GM21381 (cell line): ENCODE measurements around the gene TENT5C.
A peak's percentile ranks its signal among the peaks of the same experiment; 100 is the strongest.

Experiments
- ATAC-seq: cut with Tn5 transposase; IDR thresholded peaks from one replicate; pipeline ENCODE4 v1.9.1; 2021; ENCODE audit warnings: mild to moderate bottlenecking, moderate library complexity; ENCODE audit not compliant: unreplicated experiment

TENT5C gene

DNA sequence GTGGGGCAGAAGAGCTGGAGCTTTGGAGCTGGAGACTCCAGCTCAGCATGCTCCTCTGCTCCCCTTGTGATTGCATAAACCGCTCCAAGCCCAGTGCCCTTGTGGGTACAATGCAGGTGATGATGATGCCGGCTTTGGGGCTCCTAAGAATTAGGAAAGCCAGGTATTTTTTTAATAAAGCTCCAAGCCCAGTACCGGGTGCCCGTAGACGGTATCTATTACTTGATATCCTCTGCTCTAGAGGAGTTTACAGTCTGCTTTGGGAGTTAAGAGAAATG is 27.2 kb downstream of the TENT5C start:
- no peak for ATAC-seq

- no peak for ATAC-seq
Measured at GRCh38 chr1:117633423-117633822, 27.6 kb downstream of the TENT5C start.

- no peak for ATAC-seq
Measured at GRCh38 chr1:117633936-117634335, 28.1 kb downstream of the TENT5C start.

DNA sequence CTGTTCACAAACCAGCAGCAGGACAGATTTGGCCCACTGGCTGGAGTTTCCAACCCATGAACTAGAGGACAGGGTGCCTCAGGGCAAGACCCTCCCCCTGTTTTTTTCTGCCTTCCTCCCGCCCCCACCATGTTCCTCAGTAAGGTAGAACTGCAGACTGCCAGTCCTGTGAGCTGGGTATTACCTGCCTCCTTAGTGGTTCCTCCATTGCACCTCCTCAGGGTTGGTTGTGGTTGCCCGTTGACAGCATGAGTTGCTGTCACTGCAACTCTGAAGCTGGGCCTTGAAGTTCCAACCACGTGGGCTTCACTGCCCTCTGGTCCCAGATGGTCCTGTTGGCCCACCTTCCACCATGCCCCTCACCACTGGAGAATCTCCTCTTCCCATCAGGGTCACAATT is 28.8 kb downstream of the TENT5C start:
- no peak for ATAC-seq

DNA sequence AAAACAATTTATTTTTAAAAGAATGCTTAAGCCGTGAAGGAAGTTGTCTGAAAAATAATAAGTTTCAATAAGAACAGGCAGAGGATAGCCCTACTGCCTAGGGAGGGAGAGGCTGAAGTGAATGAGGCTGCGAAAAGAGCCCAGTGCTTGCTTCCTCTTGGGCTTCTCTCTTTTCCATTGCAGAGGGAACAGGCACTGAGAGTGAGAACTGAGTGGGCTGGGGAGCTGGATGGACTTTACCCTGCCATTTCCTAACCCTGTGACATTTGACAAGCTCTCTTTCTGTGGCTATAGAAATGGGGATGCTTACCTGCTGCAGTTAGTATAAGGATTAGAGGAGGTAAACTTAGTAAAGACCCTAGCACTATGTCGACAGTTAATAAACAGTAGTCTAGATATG is 30.0 kb downstream of the TENT5C start:
- no peak for ATAC-seq

DNA sequence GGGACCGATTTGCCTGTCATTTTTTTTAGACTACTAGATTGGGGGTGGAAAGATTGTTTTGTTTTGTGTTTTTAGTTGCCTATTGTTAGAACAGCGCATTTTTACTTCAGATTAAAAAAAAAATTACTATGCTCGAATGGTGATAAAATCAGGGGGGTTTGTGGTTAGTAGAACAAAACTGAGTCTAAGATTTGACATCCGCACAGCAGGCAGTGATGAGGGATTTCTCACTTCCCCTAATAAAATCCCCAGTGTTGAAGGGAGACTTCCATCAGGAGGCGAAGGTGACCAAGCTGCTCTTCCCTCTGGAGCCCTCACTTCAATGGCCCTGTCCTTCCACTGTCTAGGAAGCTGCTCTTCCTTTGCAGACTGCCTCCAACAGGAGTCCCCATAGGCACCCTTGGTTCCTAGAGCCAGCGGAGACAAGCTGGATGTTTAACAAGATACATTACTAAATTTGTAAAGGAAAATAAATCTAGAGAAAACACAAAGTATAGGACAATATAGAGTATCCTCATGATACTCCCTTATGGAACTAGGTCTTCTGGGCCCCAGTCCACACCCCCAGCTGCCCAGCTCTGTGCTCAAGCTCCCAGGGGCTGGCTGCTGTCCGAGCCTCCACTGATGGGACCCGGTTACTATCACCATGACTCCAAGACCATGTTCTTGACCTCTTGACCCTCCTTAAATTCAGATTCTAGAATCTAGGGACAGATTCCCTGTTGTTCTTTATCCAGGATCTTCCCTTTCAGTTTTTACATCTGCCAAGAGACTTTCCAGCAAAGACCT is 31.0 kb downstream of the TENT5C start:
- ATAC-seq = no peak

DNA sequence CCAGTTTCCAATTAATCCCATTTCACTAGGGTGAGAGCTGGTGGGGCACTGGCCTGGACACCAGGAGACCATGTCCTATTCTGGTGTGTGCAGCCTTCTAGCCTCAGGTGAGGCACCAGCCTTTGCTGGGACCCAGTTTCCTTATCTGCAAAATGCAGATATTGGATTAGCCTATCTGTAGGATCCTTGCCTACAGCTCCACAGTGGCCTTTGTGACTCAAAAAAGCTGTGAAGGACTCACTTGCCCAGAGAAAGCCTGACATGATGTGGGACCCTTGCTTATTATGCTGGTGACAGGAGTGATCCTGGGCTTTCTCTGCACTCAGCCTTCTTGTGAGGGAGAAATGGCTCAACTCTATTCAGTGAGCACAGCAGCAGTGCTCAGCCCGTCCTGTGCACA is 32.3 kb downstream of the TENT5C start:
- no peak for ATAC-seq

GRCh38 chr1:117638759-117639158 is 32.9 kb downstream of the TENT5C start:
- no peak for ATAC-seq

DNA sequence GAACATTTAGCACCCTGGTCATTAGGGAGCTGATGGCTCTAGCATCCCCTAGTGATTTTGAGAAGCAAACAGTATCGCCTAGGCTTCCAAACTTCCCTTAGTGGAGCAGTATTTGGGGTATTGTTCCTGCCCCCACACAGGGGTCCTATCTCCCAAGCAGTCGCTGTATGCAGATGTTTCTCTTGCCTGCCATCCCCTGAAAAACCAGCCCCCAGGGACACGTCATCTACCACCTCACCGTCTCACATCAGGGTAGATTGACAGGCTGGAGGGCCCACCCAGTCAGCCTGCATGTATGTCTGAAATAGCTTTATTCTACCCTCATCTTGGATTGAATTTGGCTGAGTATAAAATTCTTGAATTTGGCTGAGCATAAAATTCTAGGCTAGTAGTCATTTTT is 33.9 kb downstream of the TENT5C start:
- no peak for ATAC-seq

DNA sequence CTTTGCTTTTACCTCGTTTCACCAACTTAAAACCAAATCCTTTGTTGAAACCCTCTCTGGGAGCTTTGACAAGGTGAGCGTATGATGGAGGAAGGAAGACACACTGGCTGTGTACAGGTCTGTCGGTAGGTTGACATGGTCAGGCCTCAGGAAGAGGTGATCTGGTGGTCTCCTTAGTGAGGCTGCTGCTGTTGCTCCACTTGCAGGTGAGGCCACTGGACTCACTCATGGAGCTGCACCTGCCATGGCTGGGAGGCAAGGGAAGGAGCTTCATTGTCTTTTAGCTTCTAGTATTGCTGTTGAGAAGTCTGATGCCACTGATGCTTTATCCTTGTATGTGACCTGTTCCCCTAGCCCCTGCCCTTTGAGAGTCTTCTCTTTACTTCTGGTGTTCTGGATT is 35.7 kb downstream of the TENT5C start:
- ATAC-seq = no peak

- no peak for ATAC-seq
Measured at GRCh38 chr1:117642963-117643362, 37.1 kb downstream of the TENT5C start.

DNA sequence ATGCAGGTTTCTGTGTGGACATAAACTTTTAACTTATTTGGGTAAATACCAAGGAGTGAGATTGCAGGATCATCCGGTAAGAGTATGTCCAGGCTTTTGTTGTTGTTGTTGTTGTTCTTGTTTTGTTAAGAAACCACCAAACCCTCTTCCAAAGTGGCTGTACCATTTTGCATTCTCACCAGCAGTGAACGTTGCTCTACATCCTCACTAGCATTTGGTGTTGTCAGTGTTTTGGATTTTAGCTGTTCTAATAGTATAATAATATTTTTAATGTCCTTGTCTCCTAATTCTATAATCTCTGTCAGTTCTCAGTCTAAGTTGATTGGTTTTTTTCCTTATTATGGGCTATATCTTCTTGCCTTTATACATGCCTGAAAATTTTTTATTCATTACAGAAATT is 37.8 kb downstream of the TENT5C start:
- no peak for ATAC-seq

DNA sequence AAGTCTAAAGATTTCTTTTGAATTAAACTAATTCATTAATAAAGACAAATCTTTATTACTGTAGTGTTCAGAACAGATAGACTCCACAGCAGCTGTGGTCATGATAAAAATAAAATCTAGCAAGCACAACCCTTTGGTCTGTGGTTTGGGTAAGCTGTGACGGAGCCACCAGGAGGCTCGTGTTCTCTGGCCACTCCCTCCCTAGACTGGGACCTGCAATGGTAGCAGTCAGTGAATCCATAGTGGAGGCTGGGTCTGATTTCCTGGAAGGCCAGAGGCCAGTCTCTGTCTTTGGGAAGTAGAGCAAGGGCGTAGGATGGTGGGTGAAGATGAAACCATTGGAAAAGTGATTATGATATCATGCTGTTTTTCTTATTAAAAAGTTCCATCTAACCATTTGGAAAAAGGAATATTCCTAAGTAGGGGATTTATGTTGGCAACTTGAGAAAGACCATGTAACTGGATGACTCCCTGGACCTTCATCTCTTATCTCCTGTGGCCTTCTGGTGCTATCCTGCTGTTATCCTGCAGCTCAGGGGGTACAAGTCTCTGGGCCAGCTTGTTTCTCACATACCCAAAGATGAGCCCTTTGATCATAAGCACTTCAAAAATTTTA is 39.0 kb downstream of the TENT5C start:
- peak; percentile 85 for ATAC-seq

DNA sequence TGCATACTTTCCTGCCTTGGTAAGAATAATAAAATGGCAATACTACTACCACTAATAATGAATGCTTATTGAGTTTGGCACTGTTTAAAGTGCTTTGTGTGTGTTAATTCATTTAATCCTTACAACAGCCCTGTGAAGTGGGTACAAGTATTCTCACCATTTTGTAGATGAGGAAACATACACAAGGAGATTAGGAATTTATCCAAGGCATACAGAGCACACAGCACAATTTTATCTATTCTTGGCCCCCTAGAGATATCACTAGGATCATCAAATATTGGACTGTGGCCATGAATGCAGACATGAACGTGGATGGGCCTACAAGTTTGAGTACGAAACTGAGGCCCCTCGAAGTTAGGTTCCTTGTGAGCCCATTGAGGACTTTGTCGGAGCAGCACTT is 39.5 kb downstream of the TENT5C start:
- ATAC-seq = no peak

DNA sequence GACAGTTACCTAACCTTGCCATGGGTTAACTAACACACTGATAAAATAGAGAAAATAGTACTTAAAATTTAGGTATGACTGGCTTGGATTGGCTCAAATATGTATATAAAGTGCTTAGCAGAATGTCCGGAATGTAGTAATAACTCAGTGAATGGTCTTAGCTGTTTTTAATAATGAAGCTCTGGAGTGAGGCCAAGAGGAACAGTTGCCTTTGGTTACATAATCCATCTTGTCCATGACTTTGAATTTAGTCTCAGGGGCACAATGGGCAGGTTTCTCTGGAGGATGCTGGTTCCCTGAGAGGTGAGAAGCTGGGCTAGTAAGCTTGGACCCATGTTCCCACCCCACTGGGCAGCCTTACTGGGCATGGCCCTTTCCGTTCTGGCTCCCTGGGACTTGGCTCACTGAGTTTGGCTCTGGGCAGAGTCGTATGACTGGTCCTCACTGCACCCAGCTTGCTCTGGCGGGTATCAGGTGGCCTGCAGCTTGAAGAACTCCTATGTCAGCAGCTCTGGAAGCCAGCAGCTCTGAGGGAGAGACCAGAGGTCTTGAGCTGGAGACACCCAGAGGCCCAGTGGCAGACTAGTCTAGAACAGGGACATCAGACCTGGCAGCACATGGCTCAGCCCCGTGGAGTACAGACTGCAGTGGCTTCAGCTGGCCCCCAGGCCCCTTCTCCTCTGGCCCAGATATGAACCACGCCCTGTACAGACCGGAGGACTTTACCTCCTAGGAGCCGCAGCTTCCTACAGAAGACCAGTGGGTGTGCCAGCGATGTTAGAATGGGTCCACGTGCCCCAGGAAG is 40.4 kb downstream of the TENT5C start:
- ATAC-seq = no peak

DNA sequence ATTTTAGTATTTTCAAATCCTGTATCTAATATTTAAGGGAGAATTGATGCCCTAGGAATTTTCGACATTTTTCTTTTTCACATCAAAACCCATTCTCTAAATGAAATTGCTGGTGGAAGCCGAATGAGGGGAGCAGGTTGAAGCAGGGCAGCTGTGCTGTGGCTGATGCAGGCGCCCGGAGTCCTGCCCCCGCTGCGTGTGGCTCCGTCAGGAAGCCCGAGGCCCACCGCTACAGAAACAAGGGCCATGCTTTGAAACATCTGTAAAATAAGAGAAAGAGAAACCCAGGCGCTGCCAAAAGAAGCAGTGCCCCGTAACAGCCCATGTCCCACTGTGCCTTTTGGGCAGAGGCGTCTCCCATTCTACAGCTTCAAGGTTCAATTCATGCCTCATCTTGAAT is 41.1 kb downstream of the TENT5C start:
- no peak for ATAC-seq

GRCh38 chr1:117648015-117648414 is 42.2 kb downstream of the TENT5C start:
- ATAC-seq = no peak

DNA sequence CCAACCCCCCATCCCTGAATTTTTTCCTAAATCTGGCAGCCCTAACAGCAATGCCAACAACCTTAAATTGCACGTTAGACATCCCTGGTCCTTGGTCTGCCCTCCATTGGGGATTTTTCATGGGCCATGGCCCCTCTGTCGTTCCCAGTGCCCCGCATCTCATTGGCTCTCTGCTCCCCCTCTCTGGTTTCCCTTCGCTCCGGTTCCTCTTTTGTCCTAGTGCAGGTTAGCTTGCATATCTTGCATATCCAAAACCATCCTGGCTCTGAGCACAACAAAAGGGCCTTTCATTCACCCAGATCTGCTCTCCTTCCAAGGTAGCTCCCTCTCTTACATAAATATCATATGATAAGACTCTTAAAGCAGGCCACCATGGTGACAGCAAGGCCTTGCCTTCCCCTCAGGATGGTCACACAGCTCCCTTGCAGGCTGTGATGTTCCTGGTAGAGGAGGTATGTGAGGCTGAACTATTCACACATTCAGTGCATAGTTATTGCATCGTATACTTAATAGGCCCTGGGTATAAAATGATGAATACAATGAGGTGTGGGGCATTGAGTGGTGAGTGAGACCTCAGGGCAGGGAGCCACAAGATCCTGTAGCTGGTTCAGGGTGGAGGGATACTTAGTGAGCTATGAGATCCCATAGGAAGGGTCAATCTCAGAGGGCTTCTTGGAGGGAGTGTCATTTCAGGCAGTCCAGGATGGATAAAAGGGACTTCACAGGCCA is 45.2 kb downstream of the TENT5C start:
- no peak for ATAC-seq

- no peak for ATAC-seq
Measured at GRCh38 chr1:117651616-117652015, 45.8 kb downstream of the TENT5C start.

GRCh38 chr1:117652421-117652820 is 46.6 kb downstream of the TENT5C start:
- ATAC-seq = no peak

DNA sequence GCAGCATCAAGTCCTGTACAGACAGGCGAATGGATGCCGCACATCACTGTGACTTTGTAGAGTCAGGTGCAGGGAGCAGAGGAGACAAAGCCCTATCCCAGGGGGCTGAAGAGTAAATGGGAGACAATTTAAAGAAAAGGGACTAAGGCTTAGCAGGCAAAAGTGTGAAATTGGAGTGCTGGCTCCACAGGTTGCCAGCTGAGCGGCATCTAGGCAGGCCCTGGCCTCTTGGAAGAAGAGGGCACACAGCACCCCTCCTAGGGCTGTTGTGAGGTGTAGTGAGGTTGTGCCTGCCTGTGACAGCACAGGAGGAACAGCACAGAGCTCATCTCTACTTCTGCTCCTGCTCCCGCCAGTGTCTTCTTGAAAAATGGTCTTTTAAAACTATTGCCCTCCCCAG is 47.3 kb downstream of the TENT5C start:
- ATAC-seq = no peak
